GM18907 (cell line): Measurements from ENCODE around the gene FAM241A.
"Not testable (repeated sequence)": the region's sequence is repeated elsewhere in the genome, so short reads cannot be mapped to it uniquely, and the experiment has no call there.

Source experiments
- ATAC-seq: cut with Tn5 transposase; IDR thresholded peaks from one replicate; pipeline ENCODE4 v1.9.1; 2021; ENCODE audit warnings: mild to moderate bottlenecking, moderate library complexity; ENCODE audit not compliant: unreplicated experiment

Gene FAM241A

GRCh38 chr4:112145326-112145789, at the start of gene FAM241A:
FAM241A (plus strand) TSS chr4:112145454; CDS start chr4:112145581, 127 bp downstream.
- ATAC-seq: peak; percentile 94

GRCh38 chr4:112098841-112099530, 46.3 kb upstream of the FAM241A start:
- ATAC-seq: no peak

- ATAC-seq: peak; percentile 75
Observed at GRCh38 chr4:112099701-112100297, 45.5 kb upstream of the FAM241A start.

GRCh38 chr4:112102875-112103370, 42.3 kb upstream of the FAM241A start:
- ATAC-seq: no peak

DNA sequence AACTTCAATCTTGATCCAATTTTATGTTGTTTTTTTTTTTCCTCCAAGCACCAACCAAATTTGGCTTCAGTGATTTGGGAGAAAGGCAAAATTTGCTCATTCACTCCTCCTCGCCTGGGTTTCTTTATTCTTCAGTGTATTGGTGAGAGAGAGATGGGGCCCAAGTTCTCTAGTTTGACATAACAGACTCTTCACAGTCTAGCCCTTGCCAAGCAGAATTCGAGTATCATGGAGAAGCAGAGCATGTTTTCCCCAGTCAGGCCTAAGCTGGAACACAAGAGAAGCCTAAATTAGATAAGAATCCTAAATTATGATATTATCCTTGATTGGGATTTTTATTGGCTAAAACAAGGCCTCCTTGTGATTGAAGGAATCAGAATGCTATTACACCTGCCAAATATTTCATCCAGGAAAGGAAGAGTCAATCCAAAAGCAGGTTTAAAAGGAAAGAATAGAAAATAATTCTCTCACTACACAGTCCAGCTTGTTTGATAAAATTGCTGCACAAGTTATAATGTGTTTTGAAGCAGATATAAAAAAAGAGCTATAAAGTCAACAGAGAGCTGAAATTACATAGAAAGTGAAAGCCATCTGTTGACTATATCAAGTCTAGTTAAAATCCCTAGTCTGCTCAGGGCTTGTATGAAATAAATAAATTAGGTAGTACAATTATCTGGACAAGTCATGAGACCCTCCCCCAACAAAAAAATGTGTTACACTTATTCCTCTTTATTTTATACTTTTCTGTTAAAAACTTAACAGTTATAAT, 39.9 kb upstream of the FAM241A start:
- ATAC-seq: no peak

GRCh38 chr4:112109360-112110058, 35.7 kb upstream of the FAM241A start:
- peak; percentile 72 for ATAC-seq

GRCh38 chr4:112110059-112110425, 35.2 kb upstream of the FAM241A start:
- ATAC-seq: no peak

DNA sequence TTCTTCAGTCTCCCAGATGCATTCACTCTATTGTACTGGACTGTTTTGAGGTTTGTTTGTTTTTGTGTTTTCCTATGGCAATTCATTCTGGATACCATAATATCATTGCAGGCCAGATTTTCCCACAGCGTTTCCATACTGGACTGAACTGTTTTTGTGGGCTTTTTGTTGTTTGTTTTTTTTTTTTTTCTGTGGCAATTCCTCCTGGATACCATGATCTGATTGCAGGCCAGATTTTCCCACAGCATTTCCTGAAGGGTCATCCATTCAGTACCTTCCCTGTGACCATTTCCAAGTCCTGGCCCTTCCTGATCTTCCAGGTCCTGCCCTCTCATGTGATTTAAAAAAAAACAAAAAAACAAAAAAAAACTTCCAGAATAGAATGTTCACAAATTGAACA, 33.9 kb upstream of the FAM241A start:
- ATAC-seq: no peak

- ATAC-seq: not testable (repeated sequence)
Observed at GRCh38 chr4:112112095-112112494, 33.2 kb upstream of the FAM241A start.

DNA sequence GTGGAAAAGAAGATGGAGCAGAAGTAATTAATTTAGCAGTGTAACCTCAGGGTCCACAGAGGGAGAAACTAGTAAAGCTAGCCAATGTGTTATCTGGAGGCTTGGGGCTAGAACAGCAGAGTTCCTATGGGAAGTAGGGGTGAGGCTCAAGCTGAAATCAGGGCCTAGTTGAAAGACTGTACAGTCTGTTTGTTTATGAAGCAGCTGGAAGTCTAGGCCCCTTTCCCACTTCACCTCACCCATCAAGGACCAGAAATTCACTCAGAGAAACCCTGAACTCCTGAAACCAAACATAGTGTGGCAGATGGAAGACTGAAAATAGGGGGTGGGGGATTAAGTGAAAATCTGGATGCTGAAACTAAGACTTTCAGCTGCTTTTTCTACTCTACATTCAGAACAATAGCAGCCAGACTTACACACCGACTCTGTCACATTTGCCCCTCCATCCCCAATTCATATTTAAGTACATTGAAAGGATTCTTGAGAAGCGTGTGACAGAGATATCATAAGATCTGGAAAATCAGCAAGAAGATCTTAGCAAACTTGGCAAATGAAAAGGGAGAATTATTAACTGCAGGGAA, 32.6 kb upstream of the FAM241A start:
- no peak for ATAC-seq

DNA sequence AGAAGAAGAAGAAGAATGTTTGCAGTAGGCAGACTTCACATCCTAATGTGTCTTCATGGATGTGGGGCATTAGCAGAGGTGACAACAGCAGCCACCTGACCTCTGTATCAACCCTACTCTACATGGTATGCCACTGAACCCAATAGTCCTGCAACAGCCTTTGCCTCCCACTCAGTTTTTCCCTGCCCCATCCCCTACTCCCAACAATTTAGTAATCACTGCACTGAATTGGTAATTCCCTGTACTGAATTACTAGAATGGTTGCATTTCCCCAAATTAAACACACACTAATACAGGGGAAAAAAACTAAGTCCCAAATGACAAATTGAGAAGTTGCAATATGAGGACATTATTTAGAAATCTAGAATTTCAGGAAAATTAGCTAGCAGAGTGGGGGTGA, 31.4 kb upstream of the FAM241A start:
- no peak for ATAC-seq

GRCh38 chr4:112114452-112114851, 30.8 kb upstream of the FAM241A start:
- ATAC-seq: no peak

DNA sequence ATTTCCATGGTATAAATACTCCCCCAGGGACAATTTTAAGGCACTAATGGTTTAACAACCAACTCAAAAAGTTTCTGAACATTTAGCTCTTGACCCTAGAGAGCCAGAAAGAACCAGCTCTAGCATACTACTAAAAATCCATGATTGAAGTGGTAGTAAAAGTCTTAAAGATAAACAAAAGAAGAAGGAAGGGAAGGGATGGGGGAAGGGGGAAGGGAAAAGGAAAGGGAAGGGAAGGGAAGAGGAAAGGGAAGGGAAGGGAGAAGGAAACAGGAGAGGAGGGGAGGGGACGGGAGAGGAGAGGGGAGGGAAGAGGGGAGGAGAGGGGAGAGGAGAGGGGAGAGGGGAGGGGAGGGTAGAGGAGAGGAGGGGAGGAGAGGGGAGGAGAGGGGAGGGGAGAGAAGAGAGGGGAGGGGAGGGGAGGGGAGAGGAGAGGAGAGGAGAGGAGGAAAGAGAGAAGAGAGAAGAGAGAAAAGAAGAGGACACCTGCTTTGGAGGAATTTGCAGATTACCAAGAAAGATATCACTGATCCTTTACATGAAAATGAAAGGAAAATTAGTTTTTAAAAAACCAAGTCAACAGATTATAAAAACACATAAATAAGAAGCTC, 26.4 kb upstream of the FAM241A start:
- ATAC-seq: no peak

DNA sequence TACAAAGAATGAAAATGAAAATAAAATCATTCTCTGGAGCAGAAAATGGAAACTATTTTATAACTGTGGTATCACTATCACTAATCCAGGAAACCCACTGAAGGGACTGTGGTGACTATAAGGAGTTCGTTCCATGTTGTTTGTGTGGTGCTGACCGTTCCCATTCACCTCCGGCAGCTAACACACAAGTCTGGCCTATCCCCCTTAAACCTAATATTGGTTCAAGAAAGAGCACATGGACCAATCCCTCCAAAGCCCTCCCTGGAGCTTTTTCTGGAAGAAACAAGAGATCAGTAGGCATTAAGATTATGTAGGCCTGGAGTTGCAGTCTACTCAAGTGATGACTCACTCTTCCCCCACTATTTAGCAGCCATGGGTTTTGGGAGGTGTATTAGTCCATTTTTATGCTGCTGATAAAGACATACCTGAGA, 25.9 kb upstream of the FAM241A start:
- ATAC-seq: peak; percentile 88

- no peak for ATAC-seq
Observed at GRCh38 chr4:112120021-112120420, 25.2 kb upstream of the FAM241A start.

DNA sequence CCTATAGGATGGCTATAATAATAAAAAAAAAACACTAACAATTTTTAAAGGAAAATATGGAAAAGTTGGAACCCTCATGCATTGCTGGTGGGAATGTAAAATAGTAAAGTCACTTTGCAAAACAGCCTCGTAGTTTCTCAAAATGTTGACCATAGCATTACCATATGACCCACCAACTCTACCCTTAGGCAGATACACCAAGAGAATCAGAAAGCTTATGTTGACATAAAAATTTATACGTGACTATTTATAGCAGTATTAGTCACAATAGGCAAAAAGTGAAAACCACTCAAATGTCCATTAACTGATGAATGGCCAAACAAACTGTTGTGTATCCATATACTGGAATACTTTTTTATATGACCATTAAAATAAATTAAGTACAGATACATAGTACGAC, 19.8 kb upstream of the FAM241A start:
- ATAC-seq: no peak

DNA sequence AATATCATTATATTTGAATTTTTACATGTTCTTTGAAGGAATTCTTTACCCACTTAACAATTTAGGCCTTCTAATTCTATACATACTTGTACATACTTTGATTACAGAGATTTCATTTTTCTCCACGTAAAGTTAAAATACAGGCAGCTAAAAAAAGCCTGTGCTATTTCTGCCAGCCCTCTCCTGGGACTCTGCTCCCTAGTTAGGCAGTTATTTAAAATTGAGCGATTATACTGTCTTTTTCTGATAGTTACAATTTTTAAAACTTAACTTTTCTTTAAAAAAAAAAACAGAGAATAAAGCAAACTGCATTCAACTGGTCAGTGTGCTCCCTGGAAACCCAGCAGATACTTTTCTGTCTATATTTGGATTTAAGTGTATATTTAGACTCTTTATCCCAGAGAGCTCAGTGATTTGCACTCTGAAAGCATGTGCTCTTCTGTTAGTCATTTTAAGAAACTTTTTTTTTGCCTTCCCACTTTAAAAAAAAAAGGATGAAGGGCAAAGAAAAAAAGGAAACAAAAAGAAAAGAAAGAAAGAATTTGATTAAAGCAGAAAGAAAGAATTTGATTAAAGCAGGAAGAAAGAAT, 18.1 kb upstream of the FAM241A start:
- ATAC-seq: no peak

- no peak for ATAC-seq
Observed at GRCh38 chr4:112127803-112128202, 17.5 kb upstream of the FAM241A start.

GRCh38 chr4:112128452-112128851, 16.8 kb upstream of the FAM241A start:
- peak; percentile 63 for ATAC-seq

DNA sequence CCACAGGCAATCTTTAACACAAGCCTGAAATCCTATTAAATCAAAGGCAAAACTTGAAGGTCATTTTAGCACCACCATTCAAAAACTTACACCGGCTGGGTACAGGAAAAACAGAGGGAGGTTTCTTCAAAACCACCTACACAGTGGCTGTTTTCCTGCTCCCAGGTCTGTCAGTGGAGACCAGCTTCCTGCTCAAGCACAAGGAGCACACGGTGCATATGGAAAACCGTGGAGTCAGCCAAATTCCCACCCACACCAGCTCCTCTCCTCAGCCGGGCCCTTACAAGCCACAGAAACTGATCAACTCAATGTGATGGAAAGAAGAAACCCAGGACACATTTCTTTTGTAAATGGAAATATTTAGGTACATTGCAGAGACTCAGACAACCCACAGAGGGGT, 14.3 kb upstream of the FAM241A start:
- no peak for ATAC-seq
